GM12873 (cell line): ENCODE measurements around the gene EVL.
A peak's percentile ranks its signal among the peaks of the same experiment; 100 is the strongest.

Experiments used
- TF ChIP-seq, protein P1 (sequence below): IDR thresholded peaks from 2 replicates; pipeline ENCODE4 v1.5.1; 2012; ENCODE audit warnings: low read depth, mild to moderate bottlenecking, moderate library complexity, low read length, control low read depth; ENCODE audit not compliant: insufficient read depth; ENCODE audit errors: missing control alignments

EVL gene

DNA sequence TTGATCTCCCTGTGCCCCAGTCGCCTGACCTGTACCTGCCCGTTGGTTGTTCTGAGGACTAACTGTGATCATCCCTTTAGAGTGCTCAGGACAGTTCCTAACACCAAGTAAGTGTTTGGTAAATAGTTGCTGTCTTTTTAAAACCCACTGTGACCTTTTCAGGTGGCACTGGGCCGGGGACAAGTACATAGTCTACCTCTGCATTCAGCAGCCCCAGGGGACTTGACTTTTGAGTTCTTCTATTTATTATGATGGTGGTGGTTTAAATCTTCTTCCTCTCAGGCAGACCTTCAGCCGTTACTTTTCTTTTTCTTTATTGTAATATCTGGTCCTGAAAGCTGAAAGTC, 38.8 kb downstream of the EVL start:
- TF ChIP-seq, protein P1, sequence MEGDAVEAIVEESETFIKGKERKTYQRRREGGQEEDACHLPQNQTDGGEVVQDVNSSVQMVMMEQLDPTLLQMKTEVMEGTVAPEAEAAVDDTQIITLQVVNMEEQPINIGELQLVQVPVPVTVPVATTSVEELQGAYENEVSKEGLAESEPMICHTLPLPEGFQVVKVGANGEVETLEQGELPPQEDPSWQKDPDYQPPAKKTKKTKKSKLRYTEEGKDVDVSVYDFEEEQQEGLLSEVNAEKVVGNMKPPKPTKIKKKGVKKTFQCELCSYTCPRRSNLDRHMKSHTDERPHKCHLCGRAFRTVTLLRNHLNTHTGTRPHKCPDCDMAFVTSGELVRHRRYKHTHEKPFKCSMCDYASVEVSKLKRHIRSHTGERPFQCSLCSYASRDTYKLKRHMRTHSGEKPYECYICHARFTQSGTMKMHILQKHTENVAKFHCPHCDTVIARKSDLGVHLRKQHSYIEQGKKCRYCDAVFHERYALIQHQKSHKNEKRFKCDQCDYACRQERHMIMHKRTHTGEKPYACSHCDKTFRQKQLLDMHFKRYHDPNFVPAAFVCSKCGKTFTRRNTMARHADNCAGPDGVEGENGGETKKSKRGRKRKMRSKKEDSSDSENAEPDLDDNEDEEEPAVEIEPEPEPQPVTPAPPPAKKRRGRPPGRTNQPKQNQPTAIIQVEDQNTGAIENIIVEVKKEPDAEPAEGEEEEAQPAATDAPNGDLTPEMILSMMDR, result no peak

DNA sequence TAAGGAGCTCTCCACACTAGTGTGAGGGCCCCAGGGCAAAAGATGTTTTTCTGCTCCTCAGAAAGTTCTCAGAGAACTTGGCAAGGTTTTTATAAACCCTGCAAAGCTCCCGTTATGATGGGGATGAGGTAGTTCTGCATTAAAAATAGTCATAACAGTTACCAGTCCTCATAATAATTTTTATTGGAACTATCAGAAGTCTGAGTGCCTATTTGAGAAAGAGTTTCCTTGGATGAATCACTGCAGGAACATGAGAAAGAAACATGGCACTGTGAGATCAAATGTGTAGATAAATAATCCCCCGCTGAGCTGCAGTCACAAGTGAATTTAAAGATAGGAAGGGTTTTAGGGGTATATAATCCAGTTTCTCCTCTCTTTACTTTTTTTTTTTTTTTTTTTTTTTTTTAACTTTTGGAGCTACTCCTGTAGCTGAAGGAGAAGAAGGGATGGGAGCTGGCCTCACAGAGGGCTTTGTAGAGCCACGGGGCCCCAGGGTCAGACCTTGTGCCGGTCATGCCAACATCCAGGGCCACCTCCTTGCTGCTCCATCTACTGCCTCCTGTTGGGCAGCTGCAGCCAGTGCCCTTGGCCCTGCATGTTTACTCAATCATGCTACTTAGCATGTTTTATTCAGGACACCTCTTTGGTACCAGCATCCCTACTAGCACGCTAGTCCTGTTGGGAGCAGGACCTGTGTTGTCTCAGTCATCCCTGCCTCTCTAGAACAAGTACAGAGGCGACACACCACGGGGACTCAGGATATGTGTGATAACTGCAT, 39.5 kb downstream of the EVL start:
- TF ChIP-seq, protein P1, result peak; percentile 47

DNA sequence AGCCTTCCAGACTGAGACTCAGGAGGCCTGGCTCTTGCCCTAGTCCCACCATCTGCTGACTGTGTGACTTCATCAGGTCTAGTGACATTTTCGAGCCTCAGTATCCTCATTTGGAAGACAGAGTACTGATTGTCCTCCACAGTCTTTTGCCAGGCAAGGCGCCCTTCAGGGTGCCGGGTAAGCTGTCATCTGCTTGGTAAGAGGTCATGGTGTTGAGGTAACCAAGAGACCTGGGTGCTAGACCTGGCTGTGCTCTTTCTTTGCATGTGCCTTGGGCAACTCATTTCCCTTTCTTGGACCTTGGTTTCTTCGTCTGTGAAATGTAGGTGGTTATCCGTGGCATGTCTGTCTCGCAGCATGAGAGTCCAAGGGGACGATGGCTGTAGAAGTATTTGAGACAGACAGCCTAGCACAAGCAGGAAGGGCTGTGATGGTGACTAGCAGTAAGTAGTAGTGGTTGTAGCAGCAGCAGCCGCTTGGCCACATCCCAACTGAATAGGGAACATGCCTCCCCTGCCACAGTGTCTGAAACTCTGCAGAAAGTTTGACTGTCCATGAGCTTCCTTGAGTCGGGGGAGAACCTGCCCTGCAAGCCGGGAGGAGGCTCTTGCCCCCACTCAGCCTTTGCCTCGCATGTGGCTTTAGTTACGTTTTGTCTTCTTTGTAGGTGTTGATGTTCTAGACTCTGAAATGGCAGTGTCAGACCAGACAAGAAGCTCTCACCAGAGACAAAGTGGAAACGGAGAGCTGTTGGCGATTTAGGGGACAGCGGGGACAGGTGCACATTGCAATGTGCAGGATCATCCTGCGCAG, 40.3 kb downstream of the EVL start:
- TF ChIP-seq, protein P1, result no peak

DNA sequence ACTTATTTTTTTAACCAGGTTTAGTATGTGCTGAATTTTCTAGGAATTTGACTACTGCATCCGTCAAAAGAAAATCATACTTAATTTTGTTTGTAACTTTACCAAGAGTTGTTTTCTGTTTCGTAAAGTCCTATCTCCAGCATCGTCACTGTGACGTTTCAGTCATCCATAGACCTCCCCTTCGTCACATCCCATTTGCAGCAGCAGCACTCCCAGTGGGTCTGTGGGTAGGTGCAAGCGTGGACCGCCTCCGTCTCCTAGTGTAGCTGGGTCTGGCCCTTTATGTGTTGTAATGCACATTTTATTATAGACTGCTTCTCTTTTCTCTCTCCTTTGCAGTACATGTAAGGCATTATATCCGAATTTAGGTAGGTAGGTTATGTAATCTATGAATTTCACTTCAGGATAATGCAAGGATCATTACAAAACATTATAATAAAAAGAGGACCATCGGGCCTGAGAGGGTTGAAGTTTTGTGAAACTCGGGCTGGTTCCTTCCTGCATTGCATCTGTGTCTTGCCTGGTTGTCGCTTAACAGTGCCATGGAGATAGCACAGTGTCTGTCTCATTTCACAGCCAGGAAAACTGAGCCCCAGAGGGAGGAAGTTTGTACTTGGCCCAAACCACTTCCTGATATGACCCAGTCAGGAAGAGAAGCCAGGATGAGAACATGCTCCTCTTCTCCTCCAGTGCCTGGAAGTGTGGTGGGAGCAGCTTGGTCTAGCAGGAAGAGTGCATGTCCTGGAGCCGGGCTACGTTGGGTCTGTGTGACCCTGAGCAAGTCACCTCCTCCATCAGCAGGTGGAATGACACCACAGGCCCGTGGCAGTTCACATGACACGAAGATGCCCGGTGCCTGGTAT, 41.3 kb downstream of the EVL start:
- TF ChIP-seq, protein P1, result no peak

DNA sequence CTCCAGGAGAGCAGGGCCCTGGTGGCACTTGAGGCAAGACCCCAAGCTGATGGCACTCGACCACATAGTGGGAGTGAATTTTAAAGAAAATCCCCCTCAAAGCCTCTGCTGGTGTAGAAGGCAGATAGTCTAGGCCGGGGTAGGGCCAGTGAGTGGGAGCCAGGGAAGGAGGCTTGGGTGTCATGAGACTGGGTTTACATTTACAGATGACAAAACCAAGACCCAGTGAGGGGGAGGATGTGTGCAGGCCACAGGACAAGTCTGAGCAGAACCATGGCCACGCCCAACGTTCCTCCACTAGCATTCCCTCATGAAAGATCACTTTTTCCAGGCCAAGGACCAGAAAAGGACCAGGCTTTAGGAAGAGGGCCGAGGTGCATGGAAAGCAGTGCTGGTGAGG, 42.0 kb downstream of the EVL start:
- TF ChIP-seq, protein P1, result no peak

DNA sequence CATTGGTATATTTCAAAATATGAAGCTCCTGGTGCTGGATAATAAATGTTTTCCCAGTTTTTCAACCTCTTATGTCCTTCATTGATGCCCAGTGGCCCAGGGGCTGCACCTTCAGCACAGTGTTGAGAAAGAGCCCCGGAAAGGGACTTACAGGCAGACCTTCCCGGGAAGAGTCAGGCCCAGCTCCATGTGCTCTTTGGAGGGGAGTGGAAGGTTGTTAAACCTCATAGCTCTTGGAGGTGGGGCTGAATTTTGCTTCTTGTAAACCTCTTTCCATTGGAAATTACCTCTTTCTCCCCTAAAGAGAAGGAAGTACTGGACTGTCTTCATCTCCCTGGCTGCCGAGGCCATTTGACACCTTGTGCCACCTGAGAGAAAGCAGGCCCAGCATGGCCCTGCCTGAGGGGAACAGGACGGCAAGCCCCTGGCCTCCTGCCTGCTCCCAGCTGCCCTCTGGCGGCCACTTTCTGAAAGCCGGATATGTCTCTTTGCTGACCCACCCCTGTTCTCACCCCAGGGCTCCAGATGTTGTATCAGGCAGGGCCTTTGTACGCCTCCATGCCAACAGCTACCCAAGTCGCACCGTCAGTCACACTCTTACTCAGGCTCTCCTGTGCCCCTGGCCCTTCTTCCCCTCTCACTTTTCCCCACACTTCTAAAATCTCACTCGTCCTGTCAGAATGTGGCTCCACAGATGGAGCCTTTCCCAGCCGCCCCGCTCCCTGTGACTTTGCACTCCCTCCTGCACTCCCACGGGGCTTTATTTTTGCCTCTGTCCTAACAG, 43.0 kb downstream of the EVL start:
- TF ChIP-seq, protein P1, result peak; percentile 90
